GM19043 (cell line): ENCODE measurements around the gene IL21.
"Not testable (repeated sequence)": the region's sequence is repeated elsewhere in the genome, so short reads cannot be mapped to it uniquely, and the experiment has no call there.

Source experiments
- ATAC-seq: cut with Tn5 transposase; IDR thresholded peaks from one replicate; pipeline ENCODE4 v1.9.1; 2021; ENCODE audit warnings: low read depth; ENCODE audit not compliant: unreplicated experiment

IL21 gene

GRCh38 chr4:122584519-122584918 lies 36.3 kb downstream of the IL21 start:
- ATAC-seq = peak; percentile 61

GRCh38 chr4:122583906-122584305 lies 37.0 kb downstream of the IL21 start:
- no peak for ATAC-seq

- ATAC-seq = peak; percentile 71
These were observed 42.8 kb downstream of the IL21 start for GRCh38 chr4:122577808-122578781.

GRCh38 chr4:122577189-122577553 lies 43.7 kb downstream of the IL21 start:
- no peak for ATAC-seq

- peak; percentile 42 for ATAC-seq
These were observed 44.3 kb downstream of the IL21 start for GRCh38 chr4:122576261-122577188.

GRCh38 chr4:122574347-122574746 lies 46.5 kb downstream of the IL21 start:
- ATAC-seq = not testable (repeated sequence)

- ATAC-seq = no peak
These were observed 58.4 kb downstream of the IL21 start for GRCh38 chr4:122562449-122562848.
